GM12801 (cell line): Measurements from ENCODE around the gene PGLYRP2.

Source experiments
- CTCF ChIP-seq: IDR thresholded peaks from one replicate; pipeline ENCODE4 v1.5.1; 2011; ENCODE audit warnings: control low read depth; ENCODE audit not compliant: insufficient read length; ENCODE audit errors: extremely low read depth

PGLYRP2 gene

GRCh38 chr19:15516363-15516762 is 37.1 kb upstream of the PGLYRP2 start:
- TF ChIP-seq CTCF = no peak

- TF ChIP-seq CTCF = no peak
These were observed 32.5 kb upstream of the PGLYRP2 start for GRCh38 chr19:15511671-15512424.

- TF ChIP-seq CTCF = no peak
These were observed 28.9 kb upstream of the PGLYRP2 start, which contains the start of gene CYP4F22 for GRCh38 chr19:15508035-15508710. Gene CYP4F22 (plus strand): TSS chr19:15508525. CDS start chr19:15525337, 16,812 bp downstream.

- no peak for TF ChIP-seq CTCF
These were observed 28.1 kb upstream of the PGLYRP2 start for GRCh38 chr19:15507068-15508034.

GRCh38 chr19:15506074-15506571 is 26.8 kb upstream of the PGLYRP2 start:
- TF ChIP-seq CTCF = no peak

- TF ChIP-seq CTCF = no peak
These were observed 23.0 kb upstream of the PGLYRP2 start for GRCh38 chr19:15502264-15502663.

- no peak for TF ChIP-seq CTCF
These were observed 22.3 kb upstream of the PGLYRP2 start for GRCh38 chr19:15501596-15501995.
